CD8-positive, alpha-beta memory T cell (primary cell): ENCODE measurements around the gene TLR5. TPM values are rescaled to one million over a fixed set of nuclear protein-coding genes. Genes with fewer than 3 reads are reported as not detected.
A peak's percentile ranks its signal among the peaks of the same experiment; 100 is the strongest.

Experiments used
- CTCF ChIA-PET: fragments of 350-600 bp; sonication (Branson Sonifier 250); formaldehyde crosslinking; loops from one replicate; lab custom pipeline; 2021; ENCODE audit warnings: antibody characterized with exemption; lab: Charles Lee
- POLR2A ChIA-PET: fragments of 350-600 bp; sonication (Branson Sonifier 250); formaldehyde crosslinking; loops from one replicate; lab custom pipeline; 2021; ENCODE audit warnings: antibody characterized with exemption; lab: Charles Lee
- DNase-seq, 5 donors: peaks; one replicate each; pipeline versions ENCODE4 v3.0.0 to v3.0.0-alpha.2; 2020 to 2022; ENCODE audit warnings: mixed read lengths in 1 of 5
- H3K27ac ChIP-seq: one replicate; pipeline ENCODE4 v1.7.0; 2013; ENCODE audit warnings: low read depth, mild to moderate bottlenecking, low read length, moderate library complexity
- H3K27me3 ChIP-seq: 2 replicates; pipeline ENCODE4 v1.7.0; 2013; ENCODE audit warnings: low read length, mild to moderate bottlenecking; ENCODE audit not compliant: insufficient read depth, poor library complexity, severe bottlenecking
- H3K36me3 ChIP-seq: 2 replicates; pipeline ENCODE4 v1.7.0; 2013; ENCODE audit warnings: mild to moderate bottlenecking, low read length, moderate library complexity; ENCODE audit not compliant: insufficient read depth
- H3K4me1 ChIP-seq: 2 replicates; pipeline ENCODE4 v1.7.0; 2013; ENCODE audit warnings: mild to moderate bottlenecking, low read length, moderate library complexity; ENCODE audit not compliant: insufficient read depth
- H3K4me3 ChIP-seq: 2 replicates; pipeline ENCODE4 v1.7.0; 2013; ENCODE audit warnings: mild to moderate bottlenecking, low read length
- H3K9me3 ChIP-seq: 2 replicates; pipeline ENCODE4 v1.7.0; 2013; ENCODE audit warnings: mild to moderate bottlenecking, low read length
- H3K27ac Mint-ChIP-seq, 8 donors: one replicate each; pipeline ENCODE4 v1.8.0; 2020 to 2021; ENCODE audit warnings: mixed read lengths in 8 of 8, mild to moderate bottlenecking in 6 of 8, inconsistent platforms in 3 of 8, moderate library complexity in 3 of 8
- H3K27me3 Mint-ChIP-seq, 2 donors: one replicate each; pipeline ENCODE4 v1.8.0; 2020 to 2021; ENCODE audit warnings: mixed read lengths in 2 of 2, mild to moderate bottlenecking in 1 of 2, moderate library complexity in 1 of 2
- H3K36me3 Mint-ChIP-seq, 3 donors: one replicate each; pipeline ENCODE4 v1.8.0; 2020 to 2021; ENCODE audit warnings: mixed read lengths in 3 of 3, inconsistent platforms in 1 of 3, mild to moderate bottlenecking in 1 of 3
- H3K4me1 Mint-ChIP-seq, 3 donors: one replicate each; pipeline ENCODE4 v1.8.0; 2020 to 2021; ENCODE audit warnings: mixed read lengths in 3 of 3, inconsistent platforms in 1 of 3, mild to moderate bottlenecking in 1 of 3
- H3K4me3 Mint-ChIP-seq, 7 donors: one replicate each; pipeline ENCODE4 v1.8.0; 2020 to 2021; ENCODE audit warnings: mixed read lengths in 7 of 7, mild to moderate bottlenecking in 6 of 7, moderate library complexity in 4 of 7, inconsistent platforms in 2 of 7
- H3K9me3 Mint-ChIP-seq, 5 donors: one replicate each; pipeline ENCODE4 v1.8.0; 2020 to 2022; ENCODE audit warnings: mixed read lengths in 5 of 5, mild to moderate bottlenecking in 3 of 5, moderate library complexity in 2 of 5, inconsistent platforms in 1 of 5
- polyA plus RNA-seq: library from polyadenylated mRNA; unstranded; fragments of 300-500 nt; fragmentation: Illumina TruSeq; gene quantifications from one replicate; pipeline ENCODE4 v1.2.3, GENCODE V29; 2021
- total RNA-seq, 2 experiments: library from RNA; stranded (reverse); gene quantifications; one replicate each; pipeline ENCODE4 v1.2.3, GENCODE V29; 2021

The TLR5 gene
- total and polyA plus RNA-seq, 3 experiments from 2014 or later, result 0.22 to 0.71 (median 0.46) TPM

GRCh38 chr1:223084464-223084866, 58.6 kb downstream of the TLR5 start:
- ChIA-PET CTCF (no interaction called here), POLR2A (no interaction called here)
- peaks cover 1 to 2% of the 10 kb centered on the region in 2 donors for H3K27me3 Mint-ChIP-seq
- H3K27ac Mint-ChIP-seq, result no peak overlapping the region
- Histone ChIP-seq H3K9me3 (no peaks in the 10 kb centered on the region), H3K27me3 (no peaks in the 10 kb centered on the region), H3K4me3 (no peak overlapping the region), H3K4me1 (no peaks in the 10 kb centered on the region), H3K36me3 (no peaks in the 10 kb centered on the region), H3K27ac (no peak overlapping the region)
- no peak for DNase-seq
- no peak overlapping the region for H3K4me3 Mint-ChIP-seq
- no peaks in the 10 kb centered on the region for H3K36me3 Mint-ChIP-seq
- H3K4me1 Mint-ChIP-seq, result peaks cover 2 to 7% (median 5%) of the 10 kb centered on the region in 3 donors
- H3K9me3 Mint-ChIP-seq, result no peaks in the 10 kb centered on the region

- H3K27ac Mint-ChIP-seq, result no peak overlapping the region
- Histone ChIP-seq H3K9me3 (no peaks in the 10 kb centered on the region), H3K4me1 (no peaks in the 10 kb centered on the region), H3K4me3 (no peak overlapping the region), H3K27ac (no peak overlapping the region), H3K27me3 (no peaks in the 10 kb centered on the region), H3K36me3 (no peaks in the 10 kb centered on the region)
- DNase-seq, result no peak
- H3K4me3 Mint-ChIP-seq, result no peak overlapping the region
- H3K4me1 Mint-ChIP-seq, result peaks cover 2 to 7% (median 5%) of the 10 kb centered on the region in 3 donors
- no peaks in the 10 kb centered on the region for H3K36me3 Mint-ChIP-seq
- peaks cover 2 to 4% of the 10 kb centered on the region in 2 donors for H3K27me3 Mint-ChIP-seq
- ChIA-PET CTCF (no interaction called here), POLR2A (no interaction called here)
- no peaks in the 10 kb centered on the region for H3K9me3 Mint-ChIP-seq
Measured at GRCh38 chr1:223083831-223084230, 59.2 kb downstream of the TLR5 start.

GRCh38 chr1:223082914-223083313, 60.1 kb downstream of the TLR5 start:
- Histone ChIP-seq H3K27ac (no peak overlapping the region), H3K27me3 (no peaks in the 10 kb centered on the region), H3K4me1 (no peaks in the 10 kb centered on the region), H3K36me3 (no peaks in the 10 kb centered on the region), H3K4me3 (no peak overlapping the region), H3K9me3 (no peaks in the 10 kb centered on the region)
- ChIA-PET CTCF (interaction anchor here (0.9 to 1.5 kb wide), 3 partner anchors 16 to 618 kb away, joined by 3 to 5 read pairs (median 5); no protein-coding TSS in a partner anchor), POLR2A (no interaction called here)
- peaks cover 2 to 7% (median 5%) of the 10 kb centered on the region in 3 donors for H3K4me1 Mint-ChIP-seq
- no peak overlapping the region for H3K27ac Mint-ChIP-seq
- DNase-seq, result no peak
- H3K36me3 Mint-ChIP-seq, result no peaks in the 10 kb centered on the region
- H3K4me3 Mint-ChIP-seq, result no peak overlapping the region
- H3K9me3 Mint-ChIP-seq, result no peaks in the 10 kb centered on the region
- peaks cover 0 to 5% of the 10 kb centered on the region in 2 donors for H3K27me3 Mint-ChIP-seq

- H3K27me3 Mint-ChIP-seq, result peaks cover 2 to 20% of the 10 kb centered on the region in 2 donors
- Histone ChIP-seq H3K27me3 (no peaks in the 10 kb centered on the region), H3K9me3 (no peaks in the 10 kb centered on the region), H3K27ac (no peak overlapping the region), H3K4me3 (peak overlapping the region; percentile 63), H3K36me3 (no peaks in the 10 kb centered on the region), H3K4me1 (no peaks in the 10 kb centered on the region)
- no peaks in the 10 kb centered on the region for H3K9me3 Mint-ChIP-seq
- peak overlapping the region in 1 of 8 donors; percentile 28 for H3K27ac Mint-ChIP-seq
- ChIA-PET CTCF (interaction anchor here (0.6 to 2.1 kb wide), 9 partner anchors 9 to 616 kb away, joined by 3 to 14 read pairs (median 4); no protein-coding TSS in a partner anchor), POLR2A (no interaction called here)
- peak; percentile 47 to 76 (median 57) for DNase-seq
- peak overlapping the region in 6 of 7 donors; percentile 38 to 73 (median 55) for H3K4me3 Mint-ChIP-seq
- H3K36me3 Mint-ChIP-seq, result no peaks in the 10 kb centered on the region
- peaks cover 0 to 2% (median 0%) of the 10 kb centered on the region in 3 donors for H3K4me1 Mint-ChIP-seq
Measured at GRCh38 chr1:223081181-223081994, 61.7 kb downstream of the TLR5 start.

GRCh38 chr1:223079498-223079897, 63.5 kb downstream of the TLR5 start:
- ChIA-PET CTCF (no interaction called here), POLR2A (no interaction called here)
- Histone ChIP-seq H3K9me3 (no peaks in the 10 kb centered on the region), H3K36me3 (no peaks in the 10 kb centered on the region), H3K4me1 (no peaks in the 10 kb centered on the region), H3K27ac (no peak overlapping the region), H3K4me3 (no peak overlapping the region), H3K27me3 (no peaks in the 10 kb centered on the region)
- no peak overlapping the region for H3K4me3 Mint-ChIP-seq
- H3K27me3 Mint-ChIP-seq, result peaks cover 2 to 26% of the 10 kb centered on the region in 2 donors
- DNase-seq, result no peak
- no peak overlapping the region for H3K27ac Mint-ChIP-seq
- no peaks in the 10 kb centered on the region for H3K36me3 Mint-ChIP-seq
- H3K4me1 Mint-ChIP-seq, result peaks cover 0 to 2% (median 0%) of the 10 kb centered on the region in 3 donors
- no peaks in the 10 kb centered on the region for H3K9me3 Mint-ChIP-seq

GRCh38 chr1:223077247-223077833, 65.7 kb downstream of the TLR5 start:
- Mint-ChIP-seq H3K36me3 (no peaks in the 10 kb centered on the region), H3K9me3 (no peaks in the 10 kb centered on the region), H3K27ac (no peak overlapping the region), H3K27me3 (peaks cover 2 to 37% of the 10 kb centered on the region in 2 donors), H3K4me3 (no peak overlapping the region), H3K4me1 (peaks cover 0 to 2% (median 0%) of the 10 kb centered on the region in 3 donors)
- POLR2A ChIA-PET, result no interaction called here
- H3K36me3 ChIP-seq, result no peaks in the 10 kb centered on the region
- H3K27ac ChIP-seq, result no peak overlapping the region
- CTCF ChIA-PET, result no interaction called here
- H3K27me3 ChIP-seq, result no peaks in the 10 kb centered on the region
- H3K4me1 ChIP-seq, result no peaks in the 10 kb centered on the region
- no peak for DNase-seq
- H3K4me3 ChIP-seq, result no peak overlapping the region
- no peaks in the 10 kb centered on the region for H3K9me3 ChIP-seq

GRCh38 chr1:223076362-223076761, 66.7 kb downstream of the TLR5 start:
- Histone ChIP-seq H3K27me3 (no peaks in the 10 kb centered on the region), H3K36me3 (no peaks in the 10 kb centered on the region), H3K4me3 (no peak overlapping the region), H3K27ac (no peak overlapping the region), H3K4me1 (no peaks in the 10 kb centered on the region), H3K9me3 (no peaks in the 10 kb centered on the region)
- ChIA-PET POLR2A (no interaction called here), CTCF (no interaction called here)
- H3K27ac Mint-ChIP-seq, result no peak overlapping the region
- H3K4me3 Mint-ChIP-seq, result no peak overlapping the region
- H3K27me3 Mint-ChIP-seq, result peaks cover 2 to 39% of the 10 kb centered on the region in 2 donors
- no peak for DNase-seq
- no peaks in the 10 kb centered on the region for H3K9me3 Mint-ChIP-seq
- H3K4me1 Mint-ChIP-seq, result peaks cover 0 to 2% (median 0%) of the 10 kb centered on the region in 3 donors
- H3K36me3 Mint-ChIP-seq, result no peaks in the 10 kb centered on the region

GRCh38 chr1:223075834-223076233, 67.2 kb downstream of the TLR5 start:
- DNase-seq, result no peak
- Histone ChIP-seq H3K27me3 (no peaks in the 10 kb centered on the region), H3K27ac (no peak overlapping the region), H3K4me1 (no peaks in the 10 kb centered on the region), H3K9me3 (no peaks in the 10 kb centered on the region), H3K4me3 (no peak overlapping the region), H3K36me3 (no peaks in the 10 kb centered on the region)
- Mint-ChIP-seq H3K27ac (no peak overlapping the region), H3K4me3 (no peak overlapping the region), H3K27me3 (peaks cover 2 to 39% of the 10 kb centered on the region in 2 donors), H3K9me3 (no peaks in the 10 kb centered on the region), H3K4me1 (no peaks in the 10 kb centered on the region), H3K36me3 (no peaks in the 10 kb centered on the region)
- ChIA-PET CTCF (no interaction called here), POLR2A (no interaction called here)
